NCI-H146 treated with DMSO at 0.1 percent for 48 hours (cell line): ENCODE measurements around the gene SLC4A4.

Source experiments
- DNase-seq: peaks from one replicate; lab custom pipeline; 2025; ENCODE audit not compliant: unreplicated experiment; lab: John Stamatoyannopoulos, UW

The SLC4A4 gene

GRCh38 chr4:71532407-71532806 lies 193.6 kb downstream of the SLC4A4 start:
- no peak for DNase-seq

- no peak for DNase-seq
Observed at GRCh38 chr4:71533121-71533520, 194.3 kb downstream of the SLC4A4 start.

GRCh38 chr4:71537551-71538065 lies 198.8 kb downstream of the SLC4A4 start:
- DNase-seq, result no peak

DNA sequence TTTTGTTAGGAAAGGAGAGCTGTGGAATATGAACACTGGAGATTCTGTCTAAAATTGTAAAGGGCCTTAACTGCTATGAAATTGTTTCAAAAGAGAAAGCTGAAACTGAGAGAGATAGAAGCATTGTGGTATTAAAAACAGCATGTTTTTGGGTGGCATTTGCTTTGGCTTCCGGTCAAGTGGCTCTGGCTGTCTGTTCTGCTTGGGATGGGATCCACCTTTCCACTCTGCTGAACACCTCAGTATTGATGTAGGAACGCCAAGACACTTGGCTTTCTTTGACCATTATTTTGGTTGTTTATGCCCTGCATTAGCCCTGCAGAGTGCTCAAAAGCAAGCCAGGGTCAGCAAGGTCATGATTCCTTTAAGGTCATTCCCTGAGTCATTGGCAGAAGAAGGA lies 199.7 kb downstream of the SLC4A4 start:
- DNase-seq, result no peak

DNA sequence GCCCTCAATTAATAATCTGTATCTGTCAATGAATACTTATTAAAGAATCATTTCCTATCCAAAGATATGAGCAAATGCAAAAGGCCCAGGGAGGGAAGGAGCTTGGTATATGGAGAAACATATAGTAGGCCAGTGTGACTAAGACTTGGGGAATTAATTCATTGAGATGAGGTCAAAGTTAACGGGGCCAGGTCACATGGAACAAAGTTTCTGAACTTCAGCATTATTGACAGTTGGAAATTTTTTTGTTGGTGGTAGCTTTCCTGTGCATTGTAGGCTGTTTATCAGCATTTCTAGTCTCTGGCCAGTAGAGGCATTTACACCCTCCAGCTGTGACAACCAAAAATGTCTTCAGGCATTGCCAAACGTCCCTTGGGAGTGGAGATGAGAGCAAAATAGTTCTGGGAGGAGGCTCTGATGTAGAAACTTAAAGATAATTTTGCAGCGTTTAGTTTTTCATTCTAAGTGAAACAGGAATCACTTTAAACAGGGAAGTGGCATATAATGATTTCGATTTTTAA lies 202.0 kb downstream of the SLC4A4 start:
- DNase-seq, result no peak

- no peak for DNase-seq
Observed at GRCh38 chr4:71541541-71541940, 202.7 kb downstream of the SLC4A4 start.

GRCh38 chr4:71545168-71545567 lies 206.3 kb downstream of the SLC4A4 start:
- DNase-seq, result no peak

DNA sequence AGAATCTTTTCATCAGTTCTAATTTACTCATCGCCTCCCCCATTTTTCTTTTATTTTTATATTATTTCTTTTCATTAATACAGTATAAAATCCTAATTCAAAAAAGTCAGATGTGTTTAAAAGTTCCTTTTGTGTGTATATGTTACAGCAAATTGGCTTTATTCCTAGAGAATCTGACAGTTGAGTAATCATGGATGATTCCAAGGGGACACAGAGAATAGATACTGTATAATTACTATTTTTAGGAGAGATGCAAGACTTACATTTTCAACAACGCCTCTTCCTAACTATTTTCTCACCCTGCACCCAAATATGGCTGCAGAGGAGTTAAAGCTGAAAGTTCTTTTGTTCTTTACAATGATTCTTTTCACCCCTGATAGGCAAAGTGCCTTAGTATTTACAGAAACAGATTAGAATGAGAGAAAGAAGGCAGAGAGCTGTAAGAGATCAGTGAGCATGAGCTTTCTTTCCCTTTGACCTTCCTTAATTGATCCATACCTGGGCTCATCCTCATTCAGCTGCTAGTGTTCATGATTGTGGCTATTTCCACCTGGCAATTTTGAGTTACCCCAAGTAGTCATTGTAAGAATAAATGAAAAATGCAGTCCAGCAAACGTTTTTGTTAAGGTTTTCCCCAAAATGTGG lies 210.8 kb downstream of the SLC4A4 start:
- DNase-seq, result no peak

DNA sequence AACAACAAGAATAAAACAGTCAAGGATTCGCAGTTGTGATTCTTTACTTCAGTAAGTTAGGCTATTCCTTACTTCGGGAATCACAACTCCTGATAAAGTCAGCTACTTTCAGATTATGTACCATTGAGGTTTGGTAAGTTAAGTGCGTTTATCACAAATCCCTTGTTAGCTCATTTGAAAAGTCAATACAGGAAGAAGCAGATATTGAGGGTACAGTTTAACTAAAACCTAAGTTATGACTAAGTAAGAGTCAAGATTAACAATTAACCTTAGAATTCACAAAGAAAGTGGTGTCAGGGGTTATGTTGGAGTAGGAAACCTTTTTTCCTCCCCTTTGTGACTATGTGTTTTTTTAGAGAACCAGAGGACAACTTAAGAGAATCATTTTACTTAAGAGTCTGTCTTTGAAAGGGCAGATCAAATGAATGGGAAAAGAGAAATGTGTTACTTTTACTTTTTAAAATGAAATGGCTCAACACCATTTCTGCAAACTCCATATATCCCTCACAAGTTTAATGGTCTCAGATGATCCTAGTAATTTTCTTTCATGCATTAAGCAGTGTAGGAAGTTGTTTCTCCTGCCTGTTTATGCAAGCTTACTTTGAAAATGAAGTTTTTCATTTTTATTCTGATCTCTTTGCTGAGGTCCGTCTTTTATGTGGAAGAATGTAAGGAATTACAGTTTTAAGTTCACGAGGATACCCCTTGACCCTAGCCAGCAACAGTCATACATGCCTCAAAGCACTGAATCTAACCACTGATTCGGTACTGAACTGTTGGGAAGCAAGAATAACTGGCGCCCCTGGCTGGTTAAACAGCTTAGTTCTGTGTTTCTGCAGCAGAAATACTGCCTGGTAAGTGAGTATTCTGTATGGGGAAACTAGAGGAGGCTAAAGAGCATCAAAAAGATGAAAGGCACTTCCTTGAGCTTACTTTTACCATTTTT lies 211.7 kb downstream of the SLC4A4 start:
- no peak for DNase-seq

DNA sequence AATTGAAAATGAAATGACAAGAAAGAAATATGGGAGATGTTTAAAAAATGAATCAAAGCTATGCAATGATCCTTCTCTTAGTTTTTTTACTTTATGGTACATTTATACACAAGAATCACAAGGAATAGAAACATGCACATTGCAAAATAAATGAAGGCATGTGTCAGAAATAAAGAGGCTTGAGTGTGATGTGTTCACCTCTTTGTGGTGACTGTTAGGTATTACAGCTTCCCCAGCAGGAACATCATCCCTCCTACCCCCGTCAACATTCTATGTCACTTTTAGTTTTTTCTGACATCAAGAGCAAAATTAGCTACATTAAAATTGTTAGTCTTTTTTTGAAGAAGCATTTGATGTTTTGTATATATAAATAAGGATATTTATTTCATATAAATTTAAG lies 214.8 kb downstream of the SLC4A4 start:
- peak; percentile 1 for DNase-seq

DNA sequence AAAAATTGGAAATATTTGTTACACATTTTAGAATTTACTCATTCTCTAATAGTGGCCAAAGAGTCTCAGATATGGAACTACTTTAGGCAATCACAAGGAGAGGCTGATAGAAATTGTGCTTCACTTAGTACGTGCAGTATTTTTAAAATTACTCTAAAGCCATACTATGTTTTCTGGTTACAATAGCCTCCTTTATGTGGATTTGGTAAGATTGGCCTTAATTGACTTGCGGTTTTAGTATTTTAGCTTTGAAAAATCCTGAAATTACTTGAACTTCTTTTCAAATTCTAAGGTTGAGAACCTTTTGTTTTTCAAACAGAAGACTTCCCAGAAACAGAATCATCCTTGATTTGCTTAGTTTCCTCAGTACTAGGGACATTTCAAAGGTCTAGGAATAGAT lies 215.2 kb downstream of the SLC4A4 start:
- no peak for DNase-seq

GRCh38 chr4:71558248-71558647 lies 219.4 kb downstream of the SLC4A4 start:
- no peak for DNase-seq

- DNase-seq, result no peak
Observed at GRCh38 chr4:71559957-71560571, 221.2 kb downstream of the SLC4A4 start.

- DNase-seq, result no peak
Observed at GRCh38 chr4:71564775-71565174, 226.0 kb downstream of the SLC4A4 start.

- no peak for DNase-seq
Observed at GRCh38 chr4:71566856-71567255, 228.0 kb downstream of the SLC4A4 start.

DNA sequence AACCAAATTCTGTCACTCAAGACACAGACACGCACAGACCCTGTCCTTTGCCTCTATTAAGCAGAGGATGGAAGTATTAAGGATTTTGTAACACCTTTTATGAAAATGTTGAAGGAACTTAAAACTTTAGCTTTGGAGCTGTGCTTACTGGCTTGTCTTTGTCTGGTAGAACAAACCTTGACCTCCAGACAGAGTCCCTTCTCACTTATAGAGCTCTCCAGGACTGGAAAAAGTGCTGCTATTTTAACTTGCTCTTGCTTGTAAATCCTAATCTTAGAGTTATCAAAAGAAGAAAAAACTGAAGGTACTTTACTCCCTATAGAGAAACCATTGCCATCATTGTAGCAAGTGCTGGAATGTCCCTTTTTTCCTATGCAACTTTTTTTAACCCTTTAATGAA lies 229.3 kb downstream of the SLC4A4 start:
- no peak for DNase-seq

- DNase-seq, result no peak
Observed at GRCh38 chr4:71570492-71570891, 231.7 kb downstream of the SLC4A4 start.

DNA sequence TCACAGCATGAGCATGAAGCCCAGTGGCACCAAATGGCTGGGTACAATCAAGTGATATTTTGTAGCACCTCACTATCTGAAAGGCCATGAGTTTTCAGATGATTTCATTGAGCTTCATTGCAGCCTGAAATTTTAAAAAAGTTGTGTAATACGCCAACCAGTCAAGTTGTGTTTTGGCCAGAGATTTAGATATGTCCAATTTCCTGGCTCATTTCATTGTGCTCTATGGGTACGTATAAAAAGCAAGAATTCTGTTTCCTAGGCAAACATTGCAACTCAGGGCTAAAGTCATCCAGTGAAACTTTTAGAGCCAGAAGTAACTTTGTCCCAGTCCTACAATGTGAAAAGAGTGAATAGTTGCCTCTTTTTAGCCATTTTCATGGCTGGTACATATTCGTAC lies 232.5 kb downstream of the SLC4A4 start:
- no peak for DNase-seq

- no peak for DNase-seq
Observed at GRCh38 chr4:71583971-71584370, 245.2 kb downstream of the SLC4A4 start.

DNA sequence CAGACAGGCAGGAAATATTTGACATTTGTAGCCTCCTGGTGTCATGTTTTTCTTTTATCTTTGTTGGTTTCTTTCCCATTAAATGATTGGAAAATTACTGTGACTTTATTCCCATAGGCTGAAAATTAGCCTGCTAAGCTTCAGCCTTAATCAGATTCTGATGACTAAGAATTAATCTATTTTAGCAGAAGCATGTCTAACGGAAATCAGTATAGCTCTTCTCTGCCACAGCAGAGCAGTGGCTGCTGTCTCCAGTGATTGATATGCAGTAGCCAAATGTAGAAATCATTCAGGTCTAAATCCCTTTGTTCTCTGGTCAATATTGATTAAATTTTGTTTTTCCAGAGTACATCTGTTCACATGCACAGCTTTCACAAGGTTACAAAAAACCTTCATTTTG lies 245.8 kb downstream of the SLC4A4 start:
- DNase-seq, result no peak

DNA sequence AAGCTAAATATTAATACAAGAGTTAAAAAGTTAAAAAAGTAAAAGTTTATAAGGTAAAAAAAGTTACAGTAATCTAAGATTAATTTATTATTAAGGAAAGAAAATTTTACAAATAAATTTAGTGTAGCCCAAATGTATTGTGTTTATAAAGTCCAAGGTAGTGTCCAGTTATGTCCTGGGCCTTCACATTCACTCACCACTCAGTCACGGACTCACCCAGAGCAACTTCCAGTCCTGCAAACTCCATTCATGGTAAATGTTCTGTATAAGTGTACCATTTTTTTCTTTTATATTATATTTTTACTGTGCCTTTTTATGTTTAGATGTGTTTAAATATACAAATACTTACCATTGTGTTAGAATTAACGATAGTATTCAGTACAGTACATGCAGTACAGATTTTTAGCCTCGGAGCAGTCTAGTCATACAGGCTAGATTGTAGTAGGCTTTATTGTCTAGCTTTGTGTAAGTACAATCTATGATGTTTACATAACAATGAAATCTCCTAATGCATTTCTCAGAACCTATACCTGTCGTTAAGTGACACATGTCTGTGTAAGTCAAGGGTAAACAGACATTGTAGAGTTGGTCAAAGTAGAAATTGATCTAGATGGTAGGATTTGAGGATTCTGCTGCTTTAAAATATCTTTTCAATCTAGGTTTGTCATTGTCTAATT lies 247.4 kb downstream of the SLC4A4 start:
- no peak for DNase-seq
